GM23248 (cell line): ENCODE data around the gene CHDH. TPM values are rescaled to one million over a fixed set of nuclear protein-coding genes. Genes with fewer than 3 reads are reported as not detected.

Experiments used
- DNase-seq: peaks from one replicate; pipeline ENCODE4 v3.0.0-alpha.2; 2015
- H2AFZ ChIP-seq: fragments of 200-600 bp; sonication (generic); 2 replicates; pipeline ENCODE4 v1.6.1; 2016; ENCODE audit warnings: antibody characterized with exemption
- H3F3A ChIP-seq: fragments of 200-600 bp; sonication (generic); 2 replicates; pipeline ENCODE4 v1.6.1; 2016; ENCODE audit warnings: mild to moderate bottlenecking, antibody characterized with exemption, mixed run types; ENCODE audit not compliant: insufficient read depth
- H3K27ac ChIP-seq: fragments of 200-600 bp; sonication (generic); 2 replicates; pipeline ENCODE4 v1.5.1; 2016; ENCODE audit warnings: mild to moderate bottlenecking
- H3K27me3 ChIP-seq: fragments of 200-600 bp; sonication (generic); replicated peaks from 2 replicates; pipeline ENCODE4 v1.6.1; 2016; ENCODE audit warnings: mild to moderate bottlenecking; ENCODE audit not compliant: insufficient read depth
- H3K36me3 ChIP-seq: fragments of 200-600 bp; sonication (generic); 2 replicates; pipeline ENCODE4 v1.6.1; 2016; ENCODE audit warnings: low read depth, mild to moderate bottlenecking
- H3K4me1 ChIP-seq: fragments of 200-600 bp; sonication (generic); 2 replicates; pipeline ENCODE4 v1.6.1; 2016; ENCODE audit warnings: mild to moderate bottlenecking; ENCODE audit not compliant: insufficient read depth
- H3K4me2 ChIP-seq: fragments of 200-600 bp; sonication (generic); one replicate; pipeline ENCODE4 v1.6.1; 2016; ENCODE audit warnings: mild to moderate bottlenecking; ENCODE audit not compliant: unreplicated experiment
- H3K4me3 ChIP-seq: fragments of 200-600 bp; sonication (generic); 2 replicates; pipeline ENCODE4 v1.5.1; 2016; ENCODE audit warnings: mild to moderate bottlenecking
- H3K79me2 ChIP-seq: fragments of 200-600 bp; sonication (generic); 2 replicates; pipeline ENCODE4 v1.6.1; 2016; ENCODE audit warnings: mild to moderate bottlenecking; ENCODE audit not compliant: insufficient read depth
- H3K9ac ChIP-seq: fragments of 200-600 bp; sonication (generic); 2 replicates; pipeline ENCODE4 v1.6.1; 2016; ENCODE audit warnings: mild to moderate bottlenecking
- H3K9me2 ChIP-seq: fragments of 200-600 bp; sonication (generic); 2 replicates; pipeline ENCODE4 v1.6.1; 2016; ENCODE audit warnings: mixed run types, mild to moderate bottlenecking, moderate library complexity; ENCODE audit not compliant: insufficient read depth
- H3K9me3 ChIP-seq: fragments of 200-600 bp; sonication (generic); one replicate; pipeline ENCODE4 v1.6.1; 2017; ENCODE audit warnings: low read depth
- H4K20me1 ChIP-seq: fragments of 200-600 bp; sonication (generic); 2 replicates; pipeline ENCODE4 v1.6.0; 2016; ENCODE audit not compliant: insufficient read depth
- EZH2 ChIP-seq: fragments of 200-600 bp; sonication (generic); IDR thresholded peaks from 2 replicates; pipeline ENCODE4 v1.6.1; 2018; ENCODE audit warnings: antibody characterized with exemption, mild to moderate bottlenecking; ENCODE audit not compliant: insufficient read depth, poor library complexity, severe bottlenecking
- EZH2phosphoT487 ChIP-seq: fragments of 200-600 bp; sonication (generic); IDR thresholded peaks from 2 replicates; pipeline ENCODE4 v1.6.1; 2018; ENCODE audit warnings: antibody characterized with exemption, moderate library complexity, mild to moderate bottlenecking, low read depth; ENCODE audit not compliant: insufficient read depth
- WGBS, 2 experiments: methylation state at CpG; one replicate each; pipeline ENCODE4 v1.1.6; 2015 to 2017; ENCODE audit warnings: low lambda C conversion rate in 2 of 2, low coverage in 1 of 2; ENCODE audit errors: missing lambda C conversion rate in 2 of 2; 5-methylcytosine and 5-hydroxymethylcytosine counted together
- in situ Hi-C: fragments of 300-500 bp; cut with MboI; formaldehyde crosslinking; loops from 2 replicates; pipeline ENCODE4 v1.15.0; 2020
- polyA plus RNA-seq: library from polyadenylated mRNA; unstranded; fragments of >200 nt; fragmentation: Nextera tagmentation; extraction: Ambion mirVana; gene quantifications from 2 replicates; pipeline ENCODE4 v1.2.1, GENCODE V29; 2016
- total RNA-seq: library from RNA; depleted of rRNA; stranded (reverse); fragments of >200 nt; shearing (Covaris generic); gene quantifications from 2 replicates; pipeline ENCODE4 v1.2.3, GENCODE V29; 2014

Gene CHDH
- total and polyA plus RNA-seq, 2 experiments from 2014 or later = 0.11 TPM; not detected in 1

DNA sequence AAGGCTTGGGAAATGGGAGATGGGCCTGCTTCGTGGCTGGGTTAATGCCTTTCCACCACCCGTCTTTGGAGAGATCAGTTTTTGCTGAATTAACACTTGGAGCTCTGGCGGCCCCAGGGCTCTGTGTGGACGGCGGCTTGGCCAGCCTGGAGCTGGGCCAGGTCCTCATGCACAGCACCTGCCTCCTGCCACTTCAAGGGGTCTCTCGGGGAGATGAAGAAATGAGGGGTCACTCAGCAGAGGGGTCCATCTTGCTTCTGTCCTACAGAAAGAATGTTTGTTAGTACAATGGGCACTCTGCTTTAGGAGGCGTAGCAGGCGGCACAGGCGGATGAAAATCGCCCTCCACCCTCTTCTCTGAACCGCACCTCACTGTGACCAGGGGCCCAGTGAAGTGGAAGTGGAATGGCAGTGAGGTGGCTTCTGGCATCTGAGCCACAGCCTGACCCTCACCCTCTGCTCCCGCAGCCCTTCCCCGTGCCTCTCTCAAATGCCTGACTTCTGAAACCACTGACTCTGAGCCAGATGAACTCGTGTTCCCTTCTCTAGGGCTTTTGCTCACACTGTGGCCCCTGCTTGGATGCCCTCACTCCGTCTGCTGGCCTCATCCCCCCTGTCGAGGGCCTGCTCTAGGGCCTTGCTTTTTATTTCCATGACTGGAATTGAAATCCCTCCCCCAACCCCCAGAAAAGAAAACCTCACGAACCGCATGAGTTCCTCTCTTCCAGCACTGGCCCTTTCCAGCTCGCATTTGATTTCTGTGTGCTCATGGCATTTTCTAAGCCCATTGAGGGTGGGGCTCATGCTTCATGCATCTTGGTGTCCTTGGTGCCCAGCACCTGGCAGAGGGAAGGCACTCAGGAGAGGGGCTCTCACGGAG is 42.2 kb downstream of the CHDH start:
- H3K27me3 ChIP-seq = no peaks in the 10 kb centered on the region
- DNase-seq = peak; percentile 10
- no peaks in the 10 kb centered on the region for H3K79me2 ChIP-seq
- H2AFZ ChIP-seq = peak overlapping the region; percentile 70
- H3K4me2 ChIP-seq = peak overlapping the region; percentile 65
- peak overlapping the region; percentile 32 for H3K9ac ChIP-seq
- no peaks in the 10 kb centered on the region for H3K9me2 ChIP-seq
- H3K36me3 ChIP-seq = no peaks in the 10 kb centered on the region
- H3K9me3 ChIP-seq = no peaks in the 10 kb centered on the region
- TF ChIP-seq EZH2phosphoT487 (no peak), EZH2 (no peak)
- H3F3A ChIP-seq = 0 out of 2 replicates have a peak, but pooled peaks cover 3% of the 10 kb centered on the region
- peaks cover 29% of the 10 kb centered on the region for H3K4me1 ChIP-seq
- WGBS, 2 experiments = 74 to 77% methylated on average over 20 of the region's 20 CpGs
- peak overlapping the region; percentile 84 for H3K27ac ChIP-seq
- no peak overlapping the region for H3K4me3 ChIP-seq
- in situ Hi-C loops = no loop called here
- no peaks in the 10 kb centered on the region for H4K20me1 ChIP-seq

DNA sequence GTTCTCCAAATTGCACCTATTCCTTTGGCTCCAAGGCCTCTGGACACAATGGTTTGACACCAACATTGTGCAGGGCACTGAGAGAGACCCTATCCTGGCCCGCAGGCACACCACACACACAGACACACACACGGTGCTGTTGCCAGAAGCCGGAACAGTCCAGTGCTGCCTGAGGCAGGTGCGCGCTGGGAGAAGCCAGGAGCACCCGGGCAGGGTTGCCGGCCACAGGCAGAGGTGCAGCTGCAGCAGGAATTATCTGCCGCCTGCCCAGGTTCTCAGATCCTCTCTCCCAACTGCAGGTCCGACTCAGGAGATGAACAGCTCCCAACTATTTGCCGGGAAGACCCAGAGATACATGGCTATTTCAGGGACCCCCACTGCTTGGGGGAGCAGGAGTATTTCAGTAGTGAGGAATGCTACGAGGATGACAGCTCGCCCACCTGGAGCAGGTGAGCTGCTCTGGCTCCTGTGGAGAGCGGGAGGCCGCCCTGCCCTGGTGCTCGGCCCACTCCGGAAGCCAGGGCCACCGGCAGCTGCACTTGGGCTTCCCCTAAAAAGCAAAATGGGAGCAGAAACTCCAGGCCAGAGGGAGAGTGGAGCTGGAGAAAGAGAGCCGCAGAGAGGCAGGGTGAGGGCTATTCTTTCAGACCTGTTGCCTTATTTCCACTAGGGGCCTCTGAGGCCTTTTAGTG is 42.9 kb downstream of the CHDH start:
- no peaks in the 10 kb centered on the region for H3K79me2 ChIP-seq
- H3K36me3 ChIP-seq = no peaks in the 10 kb centered on the region
- H3K9me3 ChIP-seq = no peaks in the 10 kb centered on the region
- H3K4me1 ChIP-seq = peaks cover 29% of the 10 kb centered on the region
- H2AFZ ChIP-seq = no peak overlapping the region
- no peaks in the 10 kb centered on the region for H4K20me1 ChIP-seq
- no peak overlapping the region for H3K9ac ChIP-seq
- H3K27ac ChIP-seq = no peak overlapping the region
- no peaks in the 10 kb centered on the region for H3K27me3 ChIP-seq
- WGBS, 2 experiments = 95 to 97% methylated on average over 18 of the region's 18 CpGs
- 0 out of 2 replicates have a peak, but pooled peaks cover 3% of the 10 kb centered on the region for H3F3A ChIP-seq
- in situ Hi-C loops = no loop called here
- TF ChIP-seq EZH2phosphoT487 (no peak), EZH2 (no peak)
- H3K4me2 ChIP-seq = no peak overlapping the region
- H3K4me3 ChIP-seq = no peak overlapping the region
- no peaks in the 10 kb centered on the region for H3K9me2 ChIP-seq
- DNase-seq = no peak

DNA sequence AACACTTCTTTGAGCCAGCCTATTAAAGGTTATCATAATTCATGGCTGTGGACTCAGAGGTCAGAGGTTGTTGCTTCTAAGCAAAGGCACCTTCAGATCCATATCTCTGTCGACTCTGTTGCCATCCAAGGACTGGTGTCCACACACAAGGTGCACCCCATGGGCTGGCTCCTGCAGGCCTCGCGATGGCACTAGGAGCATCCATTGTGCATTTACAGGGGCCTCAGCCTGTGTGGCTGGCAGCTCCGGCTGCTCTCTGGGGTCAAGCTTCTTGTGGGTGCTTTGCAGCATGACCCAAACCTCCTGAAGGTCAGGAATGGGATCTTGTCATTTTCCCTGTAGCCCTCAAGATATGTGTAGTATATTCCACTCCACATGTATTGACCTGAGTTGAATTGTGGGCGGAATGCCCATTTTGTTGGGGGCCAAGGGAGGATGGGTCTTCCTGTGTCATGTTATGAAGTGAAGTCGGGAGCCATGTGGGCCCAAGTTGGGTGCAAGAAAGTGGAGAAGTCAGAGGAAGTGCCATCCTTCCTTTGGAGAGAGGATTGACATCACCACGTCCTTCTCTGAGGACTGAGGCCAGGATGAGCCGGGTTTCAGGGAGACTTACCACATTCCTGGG is 43.9 kb downstream of the CHDH start:
- TF ChIP-seq EZH2phosphoT487 (no peak), EZH2 (no peak)
- Histone ChIP-seq H2AFZ (no peak overlapping the region), H3K9ac (no peak overlapping the region), H3K36me3 (no peaks in the 10 kb centered on the region), H3K4me1 (peaks cover 29% of the 10 kb centered on the region), H3K27me3 (no peaks in the 10 kb centered on the region), H3K4me3 (no peak overlapping the region), H3K9me2 (no peaks in the 10 kb centered on the region), H3F3A (0 out of 2 replicates have a peak, but pooled peaks cover 3% of the 10 kb centered on the region), H3K27ac (no peak overlapping the region), H3K79me2 (no peaks in the 10 kb centered on the region), H4K20me1 (no peaks in the 10 kb centered on the region), H3K4me2 (no peak overlapping the region), H3K9me3 (no peaks in the 10 kb centered on the region)
- in situ Hi-C loops = no loop called here
- 82 to 84% methylated on average over 8 of the region's 8 CpGs for WGBS, 2 experiments
- DNase-seq = no peak

GRCh38 chr3:53801319-53801718 is 44.9 kb downstream of the CHDH start:
- Histone ChIP-seq H3K79me2 (no peaks in the 10 kb centered on the region), H3K9me2 (no peaks in the 10 kb centered on the region), H3K36me3 (no peaks in the 10 kb centered on the region), H3K4me3 (no peak overlapping the region), H4K20me1 (no peaks in the 10 kb centered on the region), H3K4me2 (no peak overlapping the region), H3K9me3 (no peaks in the 10 kb centered on the region), H3K9ac (no peak overlapping the region), H2AFZ (no peak overlapping the region), H3K4me1 (peaks cover 21% of the 10 kb centered on the region), H3K27ac (no peak overlapping the region), H3F3A (0 out of 2 replicates have a peak, but pooled peaks cover 3% of the 10 kb centered on the region), H3K27me3 (no peaks in the 10 kb centered on the region)
- in situ Hi-C loops = no loop called here
- TF ChIP-seq EZH2 (no peak), EZH2phosphoT487 (no peak)
- no peak for DNase-seq
- 84 to 91% methylated on average over 9 of the region's 9 CpGs for WGBS, 2 experiments
